ENCODE results near the gene PLCB4.

The PLCB4 gene

DNA sequence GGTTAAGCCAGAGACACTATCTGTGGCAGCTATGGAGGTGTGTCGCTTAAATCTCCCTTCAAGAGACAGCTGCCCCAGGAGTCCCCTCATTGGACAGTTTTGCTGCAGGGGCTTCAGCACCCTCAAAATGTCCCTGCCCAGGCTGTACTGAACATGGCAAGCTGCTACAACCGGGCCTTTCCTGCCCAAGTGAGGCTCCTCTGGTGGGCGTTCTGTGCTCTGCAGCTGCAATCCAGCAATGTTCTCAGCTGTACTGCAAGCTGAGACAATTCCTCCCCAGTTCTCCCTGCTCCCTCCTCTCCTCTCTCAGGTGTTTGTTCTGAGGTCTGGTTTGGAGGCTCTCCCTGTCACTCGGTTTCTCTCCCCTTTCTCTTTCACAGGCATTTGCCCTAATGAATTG is 254.7 kb downstream of the PLCB4 start:
- H3K4me1 ChIP-seq (ENCODE audit: control insufficient read depth, insufficient read depth, low read length), result peaks cover 23% of the 10 kb centered on the region
- no peaks in the 10 kb centered on the region for H3K27me3 ChIP-seq (ENCODE audit: control insufficient read depth, insufficient read depth, low read length)
- no peaks in the 10 kb centered on the region for H3K9me3 ChIP-seq (ENCODE audit: control insufficient read depth, low read length)

DNA sequence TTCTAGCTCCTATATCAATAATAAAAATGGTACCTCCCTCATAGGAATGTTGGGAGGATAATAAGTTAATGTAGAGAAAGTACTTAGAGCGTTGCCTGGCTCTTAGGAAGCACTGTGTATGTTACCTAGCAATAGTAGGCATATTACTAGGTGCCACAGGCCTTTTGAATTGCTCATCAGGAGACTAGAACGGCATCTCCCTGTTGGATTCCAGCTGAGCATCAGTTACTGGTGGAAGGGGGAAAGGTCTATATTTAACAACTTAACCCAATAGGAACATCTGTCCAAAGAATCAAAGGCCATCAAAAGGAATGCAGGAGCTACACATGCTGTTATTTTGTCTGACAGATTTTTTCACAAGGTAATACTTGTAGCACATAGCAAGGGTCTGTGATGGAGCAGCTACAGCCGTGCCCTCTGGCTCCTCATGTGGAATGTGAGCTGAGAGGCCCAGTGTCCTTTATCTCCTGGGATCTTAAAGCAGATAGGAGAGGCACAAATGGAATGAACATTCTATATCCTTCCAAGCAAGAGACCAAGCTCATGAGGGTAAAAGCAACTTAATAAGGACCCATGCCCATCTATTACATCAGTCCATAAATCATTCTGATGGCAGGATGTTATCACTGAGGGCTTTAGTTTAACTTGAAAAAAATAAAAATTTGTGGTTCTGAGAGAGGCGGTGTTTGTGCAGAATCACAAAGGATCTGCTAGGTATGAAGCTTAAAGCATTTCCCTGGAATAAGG is 260.6 kb downstream of the PLCB4 start:
- H3K9me3 ChIP-seq (ENCODE audit: control insufficient read depth, low read length), result no peaks in the 10 kb centered on the region
- H3K36me3 ChIP-seq (ENCODE audit: control insufficient read depth, insufficient read depth, low read length), result no peaks in the 10 kb centered on the region
- H3K4me3 ChIP-seq (ENCODE audit: low read length), result no peak overlapping the region
- peaks cover 16% of the 10 kb centered on the region for H3K4me1 ChIP-seq (ENCODE audit: control insufficient read depth, insufficient read depth, low read length)
- no peaks in the 10 kb centered on the region for H3K27me3 ChIP-seq (ENCODE audit: control insufficient read depth, insufficient read depth, low read length)
- H3K9ac ChIP-seq (ENCODE audit: low read length), result no peak overlapping the region

More for the DNA sequence above, 254.7 kb downstream of the PLCB4 start:
- H3K9ac ChIP-seq (ENCODE audit: low read length), result no peak overlapping the region
- no peak overlapping the region for H3K4me3 ChIP-seq (ENCODE audit: low read length)
- H3K36me3 ChIP-seq (ENCODE audit: control insufficient read depth, insufficient read depth, low read length), result no peaks in the 10 kb centered on the region

DNA sequence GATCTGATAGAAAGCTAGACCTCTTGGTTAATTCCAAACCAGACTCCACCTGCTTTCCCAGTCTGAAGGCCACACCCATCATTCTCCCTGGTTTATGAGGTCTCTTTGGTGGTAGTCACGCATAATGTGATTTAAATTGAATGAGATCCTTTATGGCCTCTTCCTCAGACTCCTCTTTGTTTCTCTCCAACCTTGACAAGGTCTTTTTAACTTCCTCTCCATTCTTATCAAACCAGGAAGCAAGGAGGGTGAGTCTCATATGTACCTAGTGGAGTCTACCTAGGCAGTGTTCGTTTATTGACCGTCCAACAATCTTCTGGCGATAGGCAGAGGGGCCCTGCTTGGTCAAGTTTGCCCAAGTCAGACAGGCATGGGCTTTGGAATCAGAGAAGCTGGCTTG is 261.3 kb downstream of the PLCB4 start:
- Histone ChIP-seq H3K9me3 (ENCODE audit: control insufficient read depth, low read length) (no peaks in the 10 kb centered on the region), H3K27me3 (ENCODE audit: control insufficient read depth, insufficient read depth, low read length) (no peaks in the 10 kb centered on the region), H3K36me3 (ENCODE audit: control insufficient read depth, insufficient read depth, low read length) (no peaks in the 10 kb centered on the region), H3K4me1 (ENCODE audit: control insufficient read depth, insufficient read depth, low read length) (peaks cover 16% of the 10 kb centered on the region), H3K9ac (ENCODE audit: low read length) (no peak overlapping the region), H3K4me3 (ENCODE audit: low read length) (no peak overlapping the region)

DNA sequence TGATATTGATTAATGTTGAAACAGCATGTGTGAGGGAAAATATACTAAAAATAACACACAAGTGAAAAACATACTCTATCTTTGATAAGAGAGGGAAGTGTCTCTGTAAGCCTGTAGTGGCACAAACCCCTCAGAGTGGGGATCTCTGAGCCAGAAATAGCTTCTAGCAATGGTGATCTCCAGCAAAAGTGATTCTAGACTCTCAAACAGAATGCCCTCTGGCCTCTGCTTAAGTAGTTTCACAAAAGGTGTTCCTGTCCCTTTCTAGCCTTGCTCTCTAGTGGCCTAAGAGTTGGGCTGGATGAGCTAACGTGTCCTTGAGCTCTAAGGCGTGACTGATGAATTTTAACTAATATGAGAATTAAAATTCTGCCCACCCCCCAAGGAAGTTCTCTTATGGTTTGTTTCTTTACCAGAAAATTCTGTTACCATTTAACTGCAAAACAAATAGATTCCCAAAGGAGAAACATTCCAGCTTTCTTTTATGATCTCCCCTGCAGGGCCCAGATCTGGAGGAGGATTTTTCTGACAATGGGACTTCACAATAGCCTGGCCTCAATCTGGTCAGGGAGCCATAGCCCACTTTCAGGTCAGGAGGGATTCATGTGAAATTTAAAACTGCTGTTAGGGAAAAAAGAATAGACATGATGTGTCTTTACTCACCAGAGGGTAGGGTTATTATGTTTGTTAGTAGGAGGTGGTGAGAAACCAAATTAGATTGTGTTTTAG is 263.0 kb downstream of the PLCB4 start:
- no peaks in the 10 kb centered on the region for H3K9me3 ChIP-seq (ENCODE audit: control insufficient read depth, low read length)

DNA sequence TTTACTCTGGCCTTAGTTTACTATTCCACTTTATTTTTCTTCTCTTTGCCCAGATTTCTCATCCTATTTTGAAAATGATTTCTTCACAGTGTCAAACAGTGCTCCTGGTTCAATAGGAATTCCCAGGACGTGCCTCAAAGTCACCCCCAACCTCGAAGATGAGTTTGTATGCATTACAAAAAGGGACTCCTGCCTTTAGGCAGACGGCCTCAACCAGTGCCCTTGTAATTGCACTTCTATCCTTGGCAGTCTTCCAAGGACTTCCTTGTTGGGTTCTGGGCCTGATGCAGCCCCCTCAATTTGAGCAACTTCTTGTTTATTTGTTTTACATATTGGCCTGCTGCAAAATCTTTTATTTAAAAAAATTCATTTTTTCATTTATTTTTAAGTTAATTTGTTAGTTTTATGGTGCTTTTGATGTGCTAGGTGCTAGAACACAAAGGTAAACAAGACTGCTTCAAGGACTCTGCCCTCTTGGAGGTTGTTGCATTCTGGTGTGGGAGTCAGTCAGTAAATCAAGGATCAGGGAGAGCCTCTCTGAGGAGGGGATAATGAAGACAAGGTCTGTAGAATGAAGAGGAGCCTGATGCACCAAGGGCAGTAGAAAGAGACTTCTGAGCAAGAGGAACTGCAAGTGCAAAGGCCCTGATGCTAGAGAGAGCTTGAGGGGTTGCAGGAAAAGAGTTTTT is 264.0 kb downstream of the PLCB4 start:
- no peak overlapping the region for H3K4me3 ChIP-seq (ENCODE audit: low read length)
- no peaks in the 10 kb centered on the region for H3K9me3 ChIP-seq (ENCODE audit: control insufficient read depth, low read length)
- H3K27me3 ChIP-seq (ENCODE audit: control insufficient read depth, insufficient read depth, low read length), result no peaks in the 10 kb centered on the region
- no peak overlapping the region for H3K9ac ChIP-seq (ENCODE audit: low read length)
- no peaks in the 10 kb centered on the region for H3K36me3 ChIP-seq (ENCODE audit: control insufficient read depth, insufficient read depth, low read length)
- peaks cover 16% of the 10 kb centered on the region for H3K4me1 ChIP-seq (ENCODE audit: control insufficient read depth, insufficient read depth, low read length)

More for the DNA sequence above, 263.0 kb downstream of the PLCB4 start:
- Histone ChIP-seq H3K9ac (ENCODE audit: low read length) (no peak overlapping the region), H3K36me3 (ENCODE audit: control insufficient read depth, insufficient read depth, low read length) (no peaks in the 10 kb centered on the region), H3K4me1 (ENCODE audit: control insufficient read depth, insufficient read depth, low read length) (peaks cover 16% of the 10 kb centered on the region), H3K27me3 (ENCODE audit: control insufficient read depth, insufficient read depth, low read length) (no peaks in the 10 kb centered on the region), H3K4me3 (ENCODE audit: low read length) (no peak overlapping the region)

DNA sequence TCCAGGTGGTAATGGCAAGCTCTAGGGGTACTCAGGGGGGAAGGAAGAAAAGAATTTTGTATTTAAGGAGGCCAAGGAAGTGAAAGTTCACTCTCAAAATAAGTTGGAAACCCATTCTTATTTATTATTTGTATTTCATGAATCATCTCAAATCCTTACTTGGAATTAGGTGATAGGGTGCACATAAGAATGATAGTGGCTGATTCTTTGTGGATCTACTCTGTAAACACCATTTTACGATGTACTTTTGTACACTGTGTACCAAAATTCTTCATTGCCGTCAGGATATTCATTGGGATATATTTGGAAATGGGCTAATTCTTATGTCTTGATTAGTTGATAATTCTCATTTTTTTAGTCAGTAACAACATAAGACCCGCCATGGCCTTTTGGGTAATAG is 266.0 kb downstream of the PLCB4 start:
- no peak overlapping the region for H3K9ac ChIP-seq (ENCODE audit: low read length)
- peaks cover 10% of the 10 kb centered on the region for H3K4me1 ChIP-seq (ENCODE audit: control insufficient read depth, insufficient read depth, low read length)
- H3K4me3 ChIP-seq (ENCODE audit: low read length), result no peak overlapping the region
- H3K27me3 ChIP-seq (ENCODE audit: control insufficient read depth, insufficient read depth, low read length), result no peaks in the 10 kb centered on the region
- H3K36me3 ChIP-seq (ENCODE audit: control insufficient read depth, insufficient read depth, low read length), result no peaks in the 10 kb centered on the region
- H3K9me3 ChIP-seq (ENCODE audit: control insufficient read depth, low read length), result no peaks in the 10 kb centered on the region

DNA sequence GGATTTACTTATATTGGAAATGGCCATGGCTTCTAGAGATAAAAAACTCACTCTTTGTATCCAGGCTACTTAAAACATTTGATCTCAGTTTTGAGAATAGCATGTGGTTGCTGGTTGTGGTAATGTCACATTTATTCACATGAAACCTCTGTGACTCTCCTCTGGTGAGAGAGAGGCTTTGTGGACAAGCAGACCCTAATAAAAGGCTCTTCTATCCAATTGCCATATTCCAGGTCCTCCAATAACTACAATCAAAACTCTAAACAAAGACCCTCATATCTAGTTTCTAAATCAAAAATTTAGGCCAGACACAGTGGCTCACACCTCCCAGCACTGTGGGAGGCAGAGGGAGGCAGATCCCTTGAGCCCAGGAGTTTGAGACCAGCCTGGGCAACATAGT is 269.2 kb downstream of the PLCB4 start:
- Histone ChIP-seq H3K9me3 (ENCODE audit: control insufficient read depth, low read length) (no peaks in the 10 kb centered on the region), H3K9ac (ENCODE audit: low read length) (no peak overlapping the region), H3K27me3 (ENCODE audit: control insufficient read depth, insufficient read depth, low read length) (no peaks in the 10 kb centered on the region), H3K4me3 (ENCODE audit: low read length) (no peak overlapping the region), H3K4me1 (ENCODE audit: control insufficient read depth, insufficient read depth, low read length) (no peaks in the 10 kb centered on the region), H3K36me3 (ENCODE audit: control insufficient read depth, insufficient read depth, low read length) (no peaks in the 10 kb centered on the region)

DNA sequence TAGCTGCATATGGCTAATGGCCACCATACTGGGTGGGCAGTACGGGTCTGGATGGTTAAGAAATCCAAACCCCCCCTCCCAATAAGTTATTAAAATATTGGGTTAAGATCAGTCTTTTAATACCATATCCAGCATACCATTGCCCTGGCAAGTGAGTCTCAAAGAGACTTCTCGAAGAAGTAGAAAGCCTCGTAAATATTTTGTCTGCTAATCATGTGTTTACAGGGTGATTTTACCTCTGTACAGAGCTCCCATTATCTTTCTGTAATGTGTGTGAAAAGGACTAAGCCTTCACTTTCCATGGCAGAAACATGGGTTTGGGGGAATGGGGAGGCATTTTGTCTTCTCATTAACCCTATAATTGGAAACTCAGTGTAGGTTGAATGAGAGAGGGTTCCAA is 270.8 kb downstream of the PLCB4 start:
- no peaks in the 10 kb centered on the region for H3K36me3 ChIP-seq (ENCODE audit: control insufficient read depth, insufficient read depth, low read length)
- H3K9ac ChIP-seq (ENCODE audit: low read length), result no peak overlapping the region
- no peaks in the 10 kb centered on the region for H3K27me3 ChIP-seq (ENCODE audit: control insufficient read depth, insufficient read depth, low read length)
- H3K4me1 ChIP-seq (ENCODE audit: control insufficient read depth, insufficient read depth, low read length), result no peaks in the 10 kb centered on the region
- no peaks in the 10 kb centered on the region for H3K9me3 ChIP-seq (ENCODE audit: control insufficient read depth, low read length)
- no peak overlapping the region for H3K4me3 ChIP-seq (ENCODE audit: low read length)

DNA sequence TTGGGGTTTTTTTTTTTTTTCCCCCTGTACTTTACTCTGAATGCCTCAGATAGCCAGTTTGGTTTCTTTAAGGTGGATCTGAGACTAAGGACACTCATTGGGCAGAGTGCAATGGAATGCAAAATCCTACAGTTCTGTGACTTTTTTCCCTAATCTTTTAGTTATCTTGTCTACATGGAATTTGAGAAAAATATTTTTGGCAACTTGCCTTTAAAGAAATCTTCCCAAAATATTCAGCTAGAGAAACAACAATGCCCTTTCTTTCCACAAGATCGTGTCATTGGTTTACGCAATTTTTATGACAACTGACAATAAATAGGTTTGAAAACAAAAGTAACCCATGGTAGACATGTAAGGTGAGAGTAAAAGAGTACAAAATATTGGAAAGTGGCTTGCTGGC is 273.8 kb downstream of the PLCB4 start:
- Histone ChIP-seq H3K9ac (ENCODE audit: low read length) (no peak overlapping the region), H3K4me3 (ENCODE audit: low read length) (no peak overlapping the region), H3K27me3 (ENCODE audit: control insufficient read depth, insufficient read depth, low read length) (no peaks in the 10 kb centered on the region), H3K4me1 (ENCODE audit: control insufficient read depth, insufficient read depth, low read length) (no peaks in the 10 kb centered on the region), H3K36me3 (ENCODE audit: control insufficient read depth, insufficient read depth, low read length) (no peaks in the 10 kb centered on the region), H3K9me3 (ENCODE audit: control insufficient read depth, low read length) (no peaks in the 10 kb centered on the region)

DNA sequence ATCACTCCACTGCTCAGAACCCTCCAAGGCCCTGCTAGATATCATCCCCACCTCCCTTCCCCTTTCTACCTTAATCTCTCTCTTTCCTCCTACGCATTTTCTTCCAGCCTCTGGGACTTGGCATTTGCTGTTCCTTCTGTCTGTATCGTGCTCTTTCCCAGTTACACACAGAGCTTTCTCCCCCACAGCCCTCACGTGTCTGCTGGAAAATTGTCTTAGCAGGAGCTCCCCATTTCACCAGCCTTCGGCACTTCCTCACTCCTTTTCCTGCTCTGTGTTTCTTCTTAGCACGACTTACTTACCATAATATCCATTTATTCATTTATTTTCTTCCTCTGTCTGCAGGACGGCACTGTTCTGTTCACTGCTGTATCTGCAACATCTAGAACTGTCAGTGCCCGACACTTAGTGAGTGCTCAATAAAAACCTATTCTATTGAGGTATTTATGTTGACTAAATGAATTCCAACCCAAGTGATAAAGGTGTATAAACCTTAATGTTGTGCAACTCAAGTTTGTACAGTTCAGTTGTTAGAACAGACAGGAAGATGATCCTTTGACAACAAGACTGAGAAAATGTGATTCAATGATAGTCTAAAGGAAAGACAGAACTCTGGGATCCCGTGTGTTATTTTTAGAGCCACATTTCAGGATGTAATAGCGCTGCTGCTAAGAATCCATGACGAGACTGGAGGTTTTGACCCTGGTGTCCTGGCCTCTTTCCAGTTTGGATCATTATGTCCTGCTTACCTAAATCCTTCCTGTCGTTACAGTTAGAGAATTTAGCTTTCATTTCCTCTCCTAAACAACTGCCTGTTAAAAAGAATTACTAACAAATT is 275.4 kb downstream of the PLCB4 start:
- no peaks in the 10 kb centered on the region for H3K27me3 ChIP-seq (ENCODE audit: control insufficient read depth, insufficient read depth, low read length)
- no peak overlapping the region for H3K9ac ChIP-seq (ENCODE audit: low read length)
- no peaks in the 10 kb centered on the region for H3K36me3 ChIP-seq (ENCODE audit: control insufficient read depth, insufficient read depth, low read length)
- H3K4me1 ChIP-seq (ENCODE audit: control insufficient read depth, insufficient read depth, low read length), result no peaks in the 10 kb centered on the region
- no peaks in the 10 kb centered on the region for H3K9me3 ChIP-seq (ENCODE audit: control insufficient read depth, low read length)
- no peak overlapping the region for H3K4me3 ChIP-seq (ENCODE audit: low read length)

DNA sequence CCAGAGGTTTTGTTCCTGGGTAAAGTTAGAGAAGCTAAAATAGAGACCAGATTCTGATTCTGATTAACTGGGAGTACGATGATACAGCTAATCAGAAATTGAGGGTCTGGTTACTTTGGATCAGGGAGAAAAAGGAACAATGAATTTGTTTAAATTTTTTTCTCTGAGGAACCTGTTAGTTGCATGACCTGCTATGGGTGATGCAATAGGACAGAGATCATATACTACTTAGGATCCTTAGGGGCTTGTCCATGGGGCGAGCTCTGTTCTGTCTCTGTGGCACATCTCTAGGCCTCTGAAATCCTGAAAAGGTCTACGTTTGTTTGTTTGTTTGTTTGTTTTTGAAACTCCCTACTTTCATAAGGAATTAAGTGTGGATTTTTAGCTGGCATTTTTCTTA is 279.4 kb downstream of the PLCB4 start:
- H3K27me3 ChIP-seq (ENCODE audit: control insufficient read depth, insufficient read depth, low read length), result no peaks in the 10 kb centered on the region
- H3K36me3 ChIP-seq (ENCODE audit: control insufficient read depth, insufficient read depth, low read length), result no peaks in the 10 kb centered on the region
- H3K9me3 ChIP-seq (ENCODE audit: control insufficient read depth, low read length), result no peaks in the 10 kb centered on the region
- peaks cover 5% of the 10 kb centered on the region for H3K4me1 ChIP-seq (ENCODE audit: control insufficient read depth, insufficient read depth, low read length)
- H3K4me3 ChIP-seq (ENCODE audit: low read length), result no peak overlapping the region
- H3K9ac ChIP-seq (ENCODE audit: low read length), result no peak overlapping the region
